ENCODE data around the gene NLRC5. TPM values are rescaled to one million over a fixed set of nuclear protein-coding genes. Genes with fewer than 3 reads are reported as not detected.
A peak's percentile ranks its signal among the peaks of the same experiment; 100 is the strongest.

NLRC5 gene
- total and polyA plus RNA-seq, 8 donors, result 4.6 to 26.6 (median 9.9) TPM

DNA sequence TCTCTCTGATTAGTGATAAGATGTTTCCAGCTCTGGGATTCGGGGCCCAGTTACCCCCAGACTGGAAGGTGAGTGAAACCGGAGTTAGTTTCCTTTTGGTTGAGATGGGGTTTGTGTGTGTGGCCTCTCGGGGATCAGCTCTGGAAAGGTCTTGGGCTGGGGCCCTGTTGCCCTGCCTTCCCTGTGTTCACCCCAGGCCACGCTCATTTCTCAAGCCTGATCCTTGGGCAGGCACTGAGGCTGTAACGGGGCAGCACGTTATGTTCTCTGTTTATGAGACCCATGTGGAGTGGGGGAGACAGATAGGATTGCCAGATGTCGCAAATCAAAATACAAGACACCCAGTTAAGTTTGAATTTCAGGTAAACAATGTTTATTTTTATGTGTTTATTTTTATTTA lies 138.5 kb downstream of the NLRC5 start:
- 94 to 98% methylated on average over 7 of the region's 7 CpGs for WGBS, 2 donors
- TF ChIP-seq CTCF (IDR thresholded peaks at IDR 0.05), result no peak
- H3K9me3 ChIP-seq, result no peaks in the 10 kb centered on the region
- intact Hi-C loops (cut with DNase I), result no loop called here
- no peaks in the 10 kb centered on the region for H3K27me3 ChIP-seq
- no peak overlapping the region for H3K27ac ChIP-seq
- no peak for ATAC-seq
- DNase-seq, result no peak
- H3K4me3 ChIP-seq, result no peak overlapping the region
- no peaks in the 10 kb centered on the region for H3K4me1 ChIP-seq
- H3K36me3 ChIP-seq, result no peaks in the 10 kb centered on the region
- no peak for FAIRE-seq

DNA sequence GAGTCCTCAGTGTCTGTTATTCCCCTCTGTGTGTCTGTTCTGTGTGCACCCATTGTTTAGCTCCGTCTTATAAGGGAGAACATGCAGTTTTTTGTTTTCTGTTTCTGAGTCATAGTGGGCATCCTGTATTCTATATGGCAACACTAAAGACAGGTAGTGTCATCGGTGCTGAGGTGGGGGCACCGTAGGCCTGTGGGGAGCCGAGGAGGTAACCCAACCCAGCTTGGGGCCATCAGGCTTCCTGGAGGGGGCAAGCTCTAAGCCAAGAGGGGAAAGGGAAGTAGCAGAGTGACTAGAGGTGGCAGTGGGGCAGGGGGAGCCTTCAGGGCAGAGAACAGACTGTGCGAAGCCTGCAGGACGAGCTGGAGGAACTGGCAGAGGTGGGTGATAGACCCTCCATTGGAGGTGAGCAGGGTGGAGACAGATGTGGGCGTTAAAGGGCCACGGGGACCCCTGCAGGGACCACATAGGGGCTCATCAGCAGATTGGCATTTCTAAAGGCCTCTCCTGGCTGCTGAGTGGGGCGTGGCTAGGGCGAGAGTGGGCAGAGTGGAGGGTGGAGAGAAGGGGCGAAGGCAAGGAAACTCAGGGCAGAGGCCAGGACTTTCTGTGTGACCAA lies 139.5 kb downstream of the NLRC5 start:
- WGBS, 2 donors, result 85 to 86% methylated on average over 11 of the region's 11 CpGs
- Histone ChIP-seq H3K27me3 (no peaks in the 10 kb centered on the region), H3K9me3 (no peaks in the 10 kb centered on the region), H3K27ac (no peak overlapping the region), H3K4me3 (no peak overlapping the region), H3K4me1 (no peaks in the 10 kb centered on the region), H3K36me3 (no peaks in the 10 kb centered on the region)
- DNase-seq (no peak), ATAC-seq (no peak), FAIRE-seq (no peak)
- intact Hi-C loops (cut with DNase I), result no loop called here
- TF ChIP-seq CTCF (IDR thresholded peaks at IDR 0.05), result no peak

DNA sequence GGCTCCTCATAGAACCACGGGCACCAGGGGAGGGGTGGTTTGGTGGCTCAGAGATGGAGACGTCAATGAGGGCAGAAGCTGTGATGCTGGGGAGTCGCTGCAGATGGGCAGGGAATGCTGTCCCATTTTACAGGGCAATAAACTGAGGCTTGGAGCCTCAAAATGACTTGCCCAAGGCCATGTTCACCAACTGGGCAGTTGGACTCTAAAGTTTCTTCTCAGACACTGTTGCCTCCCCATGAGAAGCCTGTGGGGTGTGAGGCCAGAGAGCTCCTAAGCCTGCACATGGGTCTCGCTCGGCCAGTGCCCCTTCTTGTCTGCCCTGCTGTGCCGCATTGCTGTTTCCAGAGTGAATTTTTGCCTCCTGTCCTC lies 141.6 kb downstream of the NLRC5 start:
- H3K4me1 ChIP-seq, result no peaks in the 10 kb centered on the region
- ATAC-seq (no peak), DNase-seq (no peak), FAIRE-seq (no peak)
- no peaks in the 10 kb centered on the region for H3K27me3 ChIP-seq
- H3K9me3 ChIP-seq, result no peaks in the 10 kb centered on the region
- TF ChIP-seq CTCF (IDR thresholded peaks at IDR 0.05), result no peak
- 94 to 95% methylated on average over 6 of the region's 6 CpGs for WGBS, 2 donors
- H3K36me3 ChIP-seq, result no peaks in the 10 kb centered on the region
- H3K4me3 ChIP-seq, result no peak overlapping the region
- no peak overlapping the region for H3K27ac ChIP-seq
- intact Hi-C loops (cut with DNase I), result no loop called here

DNA sequence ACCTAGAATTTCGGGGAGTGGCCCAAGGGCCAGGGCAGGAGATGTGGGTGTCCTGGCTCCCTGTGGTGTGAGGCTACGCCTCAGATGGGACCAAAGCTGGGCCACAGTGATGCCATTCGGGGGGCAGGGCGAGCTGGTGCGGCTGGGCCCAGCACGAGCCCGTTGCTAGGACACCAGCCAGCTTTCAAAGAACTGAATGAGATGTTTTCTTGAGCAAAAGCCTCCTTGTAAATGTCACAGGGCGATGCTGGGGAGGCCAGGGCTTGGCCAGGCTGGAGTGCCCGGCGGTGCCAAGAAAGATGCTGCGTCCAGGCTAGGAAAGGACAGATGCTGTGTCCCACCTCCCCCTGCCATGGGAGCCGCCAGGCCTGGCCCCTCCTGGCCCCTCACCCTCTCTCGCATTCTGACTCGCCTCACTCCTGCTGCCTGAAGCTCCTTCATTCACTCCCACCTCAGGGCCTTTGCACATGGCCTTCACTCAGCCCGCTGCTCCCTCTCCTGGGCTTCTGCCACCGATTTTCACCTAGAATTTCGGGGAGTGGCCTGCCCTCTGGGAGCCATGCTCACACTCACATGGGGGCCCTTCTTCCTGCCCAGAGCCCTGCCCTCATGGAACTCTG lies 142.1 kb downstream of the NLRC5 start:
- 75 to 86% methylated on average over 17 of the region's 17 CpGs for WGBS, 2 donors
- Histone ChIP-seq H3K27me3 (no peaks in the 10 kb centered on the region), H3K27ac (no peak overlapping the region), H3K4me1 (no peaks in the 10 kb centered on the region), H3K9me3 (no peaks in the 10 kb centered on the region), H3K36me3 (no peaks in the 10 kb centered on the region), H3K4me3 (no peak overlapping the region)
- intact Hi-C loops (cut with DNase I), result no loop called here
- no peak for DNase-seq
- TF ChIP-seq CTCF (IDR thresholded peaks at IDR 0.05), result no peak
- no peak for FAIRE-seq
- no peak for ATAC-seq

GRCh38 chr16:57132470-57132869 lies 143.1 kb downstream of the NLRC5 start:
- DNase-seq, result peak in 1 of 6 donors; percentile 64
- Histone ChIP-seq H3K27me3 (no peaks in the 10 kb centered on the region), H3K27ac (no peak overlapping the region), H3K9me3 (no peaks in the 10 kb centered on the region), H3K36me3 (no peaks in the 10 kb centered on the region), H3K4me1 (no peaks in the 10 kb centered on the region), H3K4me3 (no peak overlapping the region)
- WGBS, 2 donors, result 86 to 100% methylated on average over 1 of the region's 1 CpG
- no peak for FAIRE-seq
- no peak for TF ChIP-seq CTCF (IDR thresholded peaks at IDR 0.05)
- intact Hi-C loops (cut with DNase I), result no loop called here
- peak in 3 of 4 donors; percentile 56 to 73 (median 69) for ATAC-seq

Data from pancreas (tissue), 10 donors.